ENCODE measurements around the gene SIRPD.
"Not testable (repeated sequence)": the region's sequence is repeated elsewhere in the genome, so short reads cannot be mapped to it uniquely, and the experiment has no call there.

Gene SIRPD

GRCh38 chr20:1557605-1558004, at the start of gene SIRPD:
SIRPD (minus strand) TSS chr20:1557705; CDS start chr20:1557653, 52 bp downstream.
- Mint-ChIP-seq H3K9me3 (no peaks in the 10 kb centered on the region), H3K27ac (ENCODE audit: low read depth) (no peak within 1 kb of the TSS)
- ATAC-seq (replicated peaks; ENCODE audit: extremely low read depth, poor library complexity, severe bottlenecking), result no peak

GRCh38 chr20:1600736-1601135, 43.2 kb upstream of the SIRPD start:
- DNase-seq (ENCODE audit: low spot score in 2 of 2) (no peak), ATAC-seq (replicated peaks; ENCODE audit: extremely low read depth, poor library complexity, severe bottlenecking) (no peak)
- no peaks in the 10 kb centered on the region for H3K36me3 Mint-ChIP-seq (ENCODE audit: insufficient read depth)
- no peak overlapping the region for H3K4me3 Mint-ChIP-seq
- no peaks in the 10 kb centered on the region for H3K9me3 Mint-ChIP-seq
- H3K4me1 Mint-ChIP-seq, result no peaks in the 10 kb centered on the region
- no peak overlapping the region for H3K27ac Mint-ChIP-seq (ENCODE audit: low read depth)
- H3K27me3 Mint-ChIP-seq, result no peaks in the 10 kb centered on the region

More at GRCh38 chr20:1557605-1558004, at the start of gene SIRPD:
- no peak for DNase-seq (ENCODE audit: low spot score in 2 of 2)
- Mint-ChIP-seq H3K4me3 (no peak within 1 kb of the TSS), H3K4me1 (peaks cover 10% of the 10 kb centered on the region), H3K36me3 (ENCODE audit: insufficient read depth) (no peaks in the 10 kb centered on the region), H3K27me3 (no peaks in the 10 kb centered on the region)

- Mint-ChIP-seq H3K27ac (ENCODE audit: low read depth) (no peak overlapping the region), H3K36me3 (ENCODE audit: insufficient read depth) (no peaks in the 10 kb centered on the region), H3K4me1 (no peaks in the 10 kb centered on the region), H3K4me3 (no peak overlapping the region), H3K27me3 (no peaks in the 10 kb centered on the region), H3K9me3 (no peaks in the 10 kb centered on the region)
- DNase-seq (ENCODE audit: low spot score in 2 of 2) (no peak), ATAC-seq (replicated peaks; ENCODE audit: extremely low read depth, poor library complexity, severe bottlenecking) (no peak)
These were observed 37.8 kb upstream of the SIRPD start for GRCh38 chr20:1595333-1595732.

- Mint-ChIP-seq H3K9me3 (no peaks in the 10 kb centered on the region), H3K27ac (ENCODE audit: low read depth) (no peak overlapping the region), H3K4me1 (no peaks in the 10 kb centered on the region), H3K4me3 (no peak overlapping the region), H3K36me3 (ENCODE audit: insufficient read depth) (no peaks in the 10 kb centered on the region), H3K27me3 (no peaks in the 10 kb centered on the region)
- no peak for DNase-seq (ENCODE audit: low spot score in 2 of 2)
- no peak for ATAC-seq (replicated peaks; ENCODE audit: extremely low read depth, poor library complexity, severe bottlenecking)
These were observed 31.3 kb upstream of the SIRPD start for GRCh38 chr20:1588533-1589460.

GRCh38 chr20:1587781-1588532, 30.5 kb upstream of the SIRPD start:
- H3K27me3 Mint-ChIP-seq, result no peaks in the 10 kb centered on the region
- DNase-seq (ENCODE audit: low spot score in 2 of 2) (no peak), ATAC-seq (replicated peaks; ENCODE audit: extremely low read depth, poor library complexity, severe bottlenecking) (no peak)
- H3K36me3 Mint-ChIP-seq (ENCODE audit: insufficient read depth), result no peaks in the 10 kb centered on the region
- H3K4me1 Mint-ChIP-seq, result no peaks in the 10 kb centered on the region
- H3K27ac Mint-ChIP-seq (ENCODE audit: low read depth), result no peak overlapping the region
- no peaks in the 10 kb centered on the region for H3K9me3 Mint-ChIP-seq
- no peak overlapping the region for H3K4me3 Mint-ChIP-seq

GRCh38 chr20:1579488-1579887, 22.0 kb upstream of the SIRPD start:
- ATAC-seq (replicated peaks; ENCODE audit: extremely low read depth, poor library complexity, severe bottlenecking), result no peak
- Mint-ChIP-seq H3K36me3 (ENCODE audit: insufficient read depth) (no peaks in the 10 kb centered on the region), H3K9me3 (no peaks in the 10 kb centered on the region), H3K4me3 (no peak overlapping the region), H3K4me1 (no peaks in the 10 kb centered on the region), H3K27ac (ENCODE audit: low read depth) (no peak overlapping the region), H3K27me3 (no peaks in the 10 kb centered on the region)
- DNase-seq (ENCODE audit: low spot score in 2 of 2), result no peak

- H3K4me3 Mint-ChIP-seq, result no peak overlapping the region
- no peak overlapping the region for H3K27ac Mint-ChIP-seq (ENCODE audit: low read depth)
- no peaks in the 10 kb centered on the region for H3K9me3 Mint-ChIP-seq
- no peaks in the 10 kb centered on the region for H3K27me3 Mint-ChIP-seq
- no peaks in the 10 kb centered on the region for H3K4me1 Mint-ChIP-seq
- no peaks in the 10 kb centered on the region for H3K36me3 Mint-ChIP-seq (ENCODE audit: insufficient read depth)
- ATAC-seq (replicated peaks; ENCODE audit: extremely low read depth, poor library complexity, severe bottlenecking) (no peak), DNase-seq (ENCODE audit: low spot score in 2 of 2) (no peak)
These were observed 20.4 kb upstream of the SIRPD start for GRCh38 chr20:1577906-1578305.

GRCh38 chr20:1577313-1577712, 19.8 kb upstream of the SIRPD start:
- not testable (repeated sequence) for H3K4me3 Mint-ChIP-seq; ATAC-seq (replicated peaks; ENCODE audit: extremely low read depth, poor library complexity, severe bottlenecking); H3K27me3 Mint-ChIP-seq; H3K36me3 Mint-ChIP-seq (ENCODE audit: insufficient read depth); H3K27ac Mint-ChIP-seq (ENCODE audit: low read depth); H3K9me3 Mint-ChIP-seq; DNase-seq (ENCODE audit: low spot score in 2 of 2); H3K4me1 Mint-ChIP-seq

GRCh38 chr20:1576641-1577040, 19.1 kb upstream of the SIRPD start:
- no peaks in the 10 kb centered on the region for H3K4me1 Mint-ChIP-seq
- DNase-seq (ENCODE audit: low spot score in 2 of 2), result no peak
- no peak for ATAC-seq (replicated peaks; ENCODE audit: extremely low read depth, poor library complexity, severe bottlenecking)
- no peaks in the 10 kb centered on the region for H3K27me3 Mint-ChIP-seq
- H3K9me3 Mint-ChIP-seq, result no peaks in the 10 kb centered on the region
- H3K27ac Mint-ChIP-seq (ENCODE audit: low read depth), result no peak overlapping the region
- no peaks in the 10 kb centered on the region for H3K36me3 Mint-ChIP-seq (ENCODE audit: insufficient read depth)
- no peak overlapping the region for H3K4me3 Mint-ChIP-seq

- H3K36me3 Mint-ChIP-seq (ENCODE audit: insufficient read depth); H3K9me3 Mint-ChIP-seq; DNase-seq (ENCODE audit: low spot score in 2 of 2); H3K27me3 Mint-ChIP-seq; ATAC-seq (replicated peaks; ENCODE audit: extremely low read depth, poor library complexity, severe bottlenecking); H3K4me3 Mint-ChIP-seq; H3K4me1 Mint-ChIP-seq; H3K27ac Mint-ChIP-seq (ENCODE audit: low read depth): not testable (repeated sequence)
These were observed 18.5 kb upstream of the SIRPD start for GRCh38 chr20:1576003-1576402.

- not testable (repeated sequence) for ATAC-seq (replicated peaks; ENCODE audit: extremely low read depth, poor library complexity, severe bottlenecking); H3K9me3 Mint-ChIP-seq; H3K27ac Mint-ChIP-seq (ENCODE audit: low read depth); H3K27me3 Mint-ChIP-seq; DNase-seq (ENCODE audit: low spot score in 2 of 2); H3K4me1 Mint-ChIP-seq; H3K36me3 Mint-ChIP-seq (ENCODE audit: insufficient read depth); H3K4me3 Mint-ChIP-seq
These were observed 14.1 kb upstream of the SIRPD start for GRCh38 chr20:1571583-1571982.

GRCh38 chr20:1569415-1569881, 11.9 kb upstream of the SIRPD start:
- Mint-ChIP-seq H3K27ac (ENCODE audit: low read depth) (no peak overlapping the region), H3K27me3 (no peaks in the 10 kb centered on the region), H3K36me3 (ENCODE audit: insufficient read depth) (peaks cover 4% of the 10 kb centered on the region), H3K9me3 (no peaks in the 10 kb centered on the region), H3K4me1 (no peaks in the 10 kb centered on the region), H3K4me3 (no peak overlapping the region)
- ATAC-seq (replicated peaks; ENCODE audit: extremely low read depth, poor library complexity, severe bottlenecking) (no peak), DNase-seq (ENCODE audit: low spot score in 2 of 2) (no peak)

GRCh38 chr20:1568163-1568490, 10.6 kb upstream of the SIRPD start:
- no peak for ATAC-seq (replicated peaks; ENCODE audit: extremely low read depth, poor library complexity, severe bottlenecking)
- H3K36me3 Mint-ChIP-seq (ENCODE audit: insufficient read depth), result peaks cover 4% of the 10 kb centered on the region
- H3K27ac Mint-ChIP-seq (ENCODE audit: low read depth), result no peak overlapping the region
- no peak for DNase-seq (ENCODE audit: low spot score in 2 of 2)
- H3K27me3 Mint-ChIP-seq, result no peaks in the 10 kb centered on the region
- H3K9me3 Mint-ChIP-seq, result peaks cover 4% of the 10 kb centered on the region
- H3K4me1 Mint-ChIP-seq, result no peaks in the 10 kb centered on the region
- no peak overlapping the region for H3K4me3 Mint-ChIP-seq

Data from central memory CD8-positive, alpha-beta T cell (primary cell).